Panc1 (cell line): ENCODE results near the gene E2F3. TPM values are rescaled to one million over a fixed set of nuclear protein-coding genes. Genes with fewer than 3 reads are reported as not detected.

Source experiments
- ATAC-seq: fragments of 200-7000 bp; cut with Tn5 transposase; 2 replicates; pipeline ENCODE4 v1.9.1; 2020; ENCODE audit warnings: mild to moderate bottlenecking, moderate library complexity
- BruUV-seq: library from RNA; stranded (reverse); fragments of 400-500 nt; replicated peaks from 2 replicates; lab custom pipeline; 2021; lab: Mats Ljungman, UMichigan
- CTCF ChIA-PET: fragments of 300-600 bp; sonication (Branson Sonifier 250); formaldehyde crosslinking; loops from one replicate; lab custom pipeline; 2022; ENCODE audit warnings: antibody characterized with exemption; lab: Charles Lee
- POLR2A ChIA-PET: fragments of 300-600 bp; sonication (Branson Sonifier 250); formaldehyde crosslinking; loops from one replicate; lab custom pipeline; 2022; ENCODE audit warnings: antibody characterized with exemption; lab: Charles Lee
- DNase-seq: peaks from one replicate; pipeline ENCODE4 v3.0.0-alpha.2; 2010; ENCODE audit warnings: low read depth, low spot score
- H3K27ac ChIP-seq: 2 replicates; pipeline ENCODE4 v1.5.1; 2011; ENCODE audit warnings: mild to moderate bottlenecking, low read length, inconsistent platforms
- H3K27me3 ChIP-seq: fragments of 200-500 bp; sonication (Bioruptor generic); 2 replicates; pipeline ENCODE4 v1.6.0; 2014; ENCODE audit warnings: low read length, inconsistent platforms; ENCODE audit not compliant: control insufficient read depth, insufficient read depth
- H3K36me3 ChIP-seq: fragments of 200-500 bp; sonication (Bioruptor generic); 2 replicates; pipeline ENCODE4 v1.5.1; 2014; ENCODE audit warnings: inconsistent platforms, mild to moderate bottlenecking, low read length, moderate library complexity; ENCODE audit not compliant: control insufficient read depth, insufficient read depth
- H3K4me1 ChIP-seq: 2 replicates; pipeline ENCODE4 v1.5.1; 2011; ENCODE audit warnings: inconsistent platforms, mild to moderate bottlenecking, low read length, moderate library complexity; ENCODE audit not compliant: control insufficient read depth, insufficient read depth
- H3K4me3 ChIP-seq, 2 experiments: 2 replicates each; pipeline ENCODE4 v1.5.1; 2011 to 2012; ENCODE audit warnings: low read depth in 2 of 2, low read length in 2 of 2, mild to moderate bottlenecking in 2 of 2, inconsistent platforms in 1 of 2, moderate library complexity in 1 of 2
- H3K9me3 ChIP-seq: fragments of 200-500 bp; sonication (Bioruptor generic); 2 replicates; pipeline ENCODE4 v1.5.1; 2014; ENCODE audit warnings: low read depth, mild to moderate bottlenecking, inconsistent platforms, low read length, moderate library complexity; ENCODE audit not compliant: control insufficient read depth, insufficient read depth
- CTCF ChIP-seq: fragments of 450-650 bp; IDR thresholded peaks from 2 replicates; pipeline ENCODE4 v1.5.1; 2017; ENCODE audit warnings: mild to moderate bottlenecking
- POLR2AphosphoS5 ChIP-seq: IDR thresholded peaks from 2 replicates; pipeline ENCODE4 v1.6.1; 2012; ENCODE audit warnings: mild to moderate bottlenecking, low read depth, low read length, moderate library complexity
- SIN3A ChIP-seq: IDR thresholded peaks from 2 replicates; pipeline ENCODE4 v1.6.1; 2012; ENCODE audit warnings: low read depth, mild to moderate bottlenecking, low read length, moderate library complexity, borderline replicate concordance; ENCODE audit not compliant: insufficient read depth
- TCF7L2 ChIP-seq: IDR thresholded peaks from 2 replicates; pipeline ENCODE4 v1.6.1; 2011; ENCODE audit warnings: mild to moderate bottlenecking, low read depth, low read length, inconsistent platforms
- in situ Hi-C: cut with HindIII; loops from 2 replicates; pipeline ENCODE4 v1.10.0; 2016; ENCODE audit warnings: low sequenced_read_pairs, low pct_unique_long_range_greater_than_20kb
- intact Hi-C: fragments of 100-400 bp; cut with micrococcal nuclease; formaldehyde crosslinking; loops from one replicate; pipeline ENCODE4 v1.10.0; 2022; ENCODE audit not compliant: unreplicated experiment
- total RNA-seq: library from RNA; stranded (reverse); gene quantifications from one replicate; pipeline ENCODE4 v1.2.1, GENCODE V29; 2021; ENCODE audit not compliant: unreplicated experiment
- TF ChIP-seq, protein P1 (sequence below), 2 experiments: IDR thresholded peaks; 2 replicates each; pipeline ENCODE4 v1.6.1; 2011 to 2012; ENCODE audit warnings: low read depth in 2 of 2, control low read depth in 1 of 2, low read length in 1 of 2, mild to moderate bottlenecking in 1 of 2, moderate library complexity in 1 of 2; ENCODE audit not compliant: insufficient read depth in 1 of 2

Gene E2F3
- total RNA-seq, 1 experiment from 2014 or later = 31.0 TPM

- Histone ChIP-seq H3K27ac (peak overlapping the region; percentile 84), H3K4me1 (peaks cover 1% of the 10 kb centered on the region; the same call in 1 of the 2 replicates), H3K27me3 (no peaks in the 10 kb centered on the region), H3K36me3 (peaks cover 9% of the 10 kb centered on the region), H3K9me3 (no peaks in the 10 kb centered on the region), H3K4me3 (peak overlapping the region; percentile 92 to 94)
- CTCF ChIA-PET = no interaction called here
- DNase-seq (peak; percentile 2), ATAC-seq (no peak)
- intact Hi-C loops (loop anchor here (5.0 kb wide), 1 partner anchor 108 kb away; no protein-coding TSS in a partner anchor), in situ Hi-C loops (no loop called here)
- POLR2A ChIA-PET = no interaction called here
- BruUV-seq = TSS peak; percentile 77
- TF ChIP-seq SIN3A (no peak), CTCF (peak; percentile 55)
Observed at GRCh38 chr6:20400456-20401204, 1.0 kb upstream of the E2F3 start.

DNA sequence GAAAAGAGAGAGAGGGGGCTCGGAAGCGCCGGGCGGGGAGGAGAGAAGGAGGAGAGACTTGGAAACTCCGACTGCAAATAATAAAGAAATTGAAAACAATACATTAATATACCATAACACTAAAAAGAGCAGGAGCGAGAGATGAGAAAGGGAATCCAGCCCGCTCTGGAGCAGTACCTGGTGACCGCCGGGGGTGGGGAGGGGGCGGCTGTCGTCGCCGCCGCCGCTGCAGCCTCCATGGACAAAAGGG lies 338 bp downstream of the E2F3 start:
- ChIA-PET CTCF (no interaction called here), POLR2A (no interaction called here)
- Histone ChIP-seq H3K9me3 (no peaks in the 10 kb centered on the region), H3K36me3 (peaks cover 19% of the 10 kb centered on the region), H3K4me1 (peaks cover 10% of the 10 kb centered on the region; the same call in 1 of the 2 replicates), H3K27ac (peak overlapping the region; percentile 88; the same call in 1 of the 2 replicates), H3K4me3 (peak overlapping the region; percentile 94 to 97), H3K27me3 (no peaks in the 10 kb centered on the region)
- BruUV-seq = no TSS peak
- DNase-seq (peak; percentile 2), ATAC-seq (0 out of 2 replicates have a peak, but pooled peaks have one; percentile 1)
- TF ChIP-seq, protein P1, sequence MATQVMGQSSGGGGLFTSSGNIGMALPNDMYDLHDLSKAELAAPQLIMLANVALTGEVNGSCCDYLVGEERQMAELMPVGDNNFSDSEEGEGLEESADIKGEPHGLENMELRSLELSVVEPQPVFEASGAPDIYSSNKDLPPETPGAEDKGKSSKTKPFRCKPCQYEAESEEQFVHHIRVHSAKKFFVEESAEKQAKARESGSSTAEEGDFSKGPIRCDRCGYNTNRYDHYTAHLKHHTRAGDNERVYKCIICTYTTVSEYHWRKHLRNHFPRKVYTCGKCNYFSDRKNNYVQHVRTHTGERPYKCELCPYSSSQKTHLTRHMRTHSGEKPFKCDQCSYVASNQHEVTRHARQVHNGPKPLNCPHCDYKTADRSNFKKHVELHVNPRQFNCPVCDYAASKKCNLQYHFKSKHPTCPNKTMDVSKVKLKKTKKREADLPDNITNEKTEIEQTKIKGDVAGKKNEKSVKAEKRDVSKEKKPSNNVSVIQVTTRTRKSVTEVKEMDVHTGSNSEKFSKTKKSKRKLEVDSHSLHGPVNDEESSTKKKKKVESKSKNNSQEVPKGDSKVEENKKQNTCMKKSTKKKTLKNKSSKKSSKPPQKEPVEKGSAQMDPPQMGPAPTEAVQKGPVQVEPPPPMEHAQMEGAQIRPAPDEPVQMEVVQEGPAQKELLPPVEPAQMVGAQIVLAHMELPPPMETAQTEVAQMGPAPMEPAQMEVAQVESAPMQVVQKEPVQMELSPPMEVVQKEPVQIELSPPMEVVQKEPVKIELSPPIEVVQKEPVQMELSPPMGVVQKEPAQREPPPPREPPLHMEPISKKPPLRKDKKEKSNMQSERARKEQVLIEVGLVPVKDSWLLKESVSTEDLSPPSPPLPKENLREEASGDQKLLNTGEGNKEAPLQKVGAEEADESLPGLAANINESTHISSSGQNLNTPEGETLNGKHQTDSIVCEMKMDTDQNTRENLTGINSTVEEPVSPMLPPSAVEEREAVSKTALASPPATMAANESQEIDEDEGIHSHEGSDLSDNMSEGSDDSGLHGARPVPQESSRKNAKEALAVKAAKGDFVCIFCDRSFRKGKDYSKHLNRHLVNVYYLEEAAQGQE (IDR thresholded peaks at IDR 0.05; ENCODE audit: insufficient read depth in 1 of 2, low read depth in 2 of 2, low read length in 1 of 2) = no peak
- no peak for TF ChIP-seq TCF7L2
- 0 out of 2 replicates have a peak, but pooled peaks have one; percentile 62 for TF ChIP-seq POLR2AphosphoS5
- TF ChIP-seq CTCF = no peak
- TF ChIP-seq SIN3A = no peak
- intact Hi-C loops = loop anchor here (5.0 kb wide), 1 partner anchor 110 kb away; no protein-coding TSS in a partner anchor
- in situ Hi-C loops = no loop called here
